ENCODE results near the gene CSTF1. TPM values are rescaled to one million over a fixed set of nuclear protein-coding genes. Genes with fewer than 3 reads are reported as not detected.

CSTF1 gene
- total and polyA plus RNA-seq, 2 of the 8 experiments (the other 6 are each of a cell fraction or from before 2014, with no cell fraction given), result 59.4 to 83.5 TPM

- no peak overlapping the region for H2BK20ac ChIP-seq (ENCODE audit: low read length)
- POLR2A ChIA-PET (ENCODE audit: partially characterized antibody), result no interaction called here
- no peak overlapping the region for H4K8ac ChIP-seq (ENCODE audit: extremely low read depth, insufficient read depth, low read length)
- no peak overlapping the region for H3K18ac ChIP-seq (ENCODE audit: extremely low read depth, low read length)
- H4K5ac ChIP-seq (ENCODE audit: insufficient read length, low read depth, low read length), result no peak overlapping the region
- H3K14ac ChIP-seq (ENCODE audit: insufficient read length), result no peak overlapping the region
- CTCF ChIA-PET (ENCODE audit: partially characterized antibody), result interaction anchor here (0.6 to 1.5 kb wide), 4 partner anchors 15 to 551 kb away, joined by 3 to 8 read pairs (median 4); no protein-coding TSS in a partner anchor
- H3K23ac ChIP-seq (ENCODE audit: insufficient read length), result no peak overlapping the region
- no peaks in the 10 kb centered on the region for H3K79me1 ChIP-seq (ENCODE audit: low read depth, low read length)
- peak overlapping the region; percentile 53 for H3K4ac ChIP-seq (replicated peaks; ENCODE audit: insufficient read length, low read depth, low read length)
- H4K20me1 ChIP-seq (replicated peaks in 1 of 2; ENCODE audit: control insufficient read depth in 1 of 2, insufficient read depth in 2 of 2, low read length in 2 of 2), result peaks cover 0 to 2% of the 10 kb centered on the region in 2 experiments
- H2BK5ac ChIP-seq (ENCODE audit: low read depth, low read length), result no peak overlapping the region
- no peaks in the 10 kb centered on the region for H3K36me3 ChIP-seq (ENCODE audit: control insufficient read depth in 2 of 4, insufficient read depth in 4 of 4, low read length in 3 of 4)
- H2AK5ac ChIP-seq (ENCODE audit: low read depth, low read length), result no peak overlapping the region
- H3K79me2 ChIP-seq (ENCODE audit: control insufficient read depth in 1 of 2, insufficient read depth in 2 of 2, low read length in 2 of 2), result no peaks in the 10 kb centered on the region
- no peak for DNase-seq (ENCODE audit: low read depth in 1 of 2, low spot score in 2 of 2)
- H3K27me3 ChIP-seq (replicated peaks in 1 of 4; ENCODE audit: control insufficient read depth in 3 of 4, extremely low read depth in 1 of 4, insufficient read depth in 3 of 4, low read length in 3 of 4), result no peaks in the 10 kb centered on the region; a peak in 1 of 7 replicates
- H4K91ac ChIP-seq (replicated peaks; ENCODE audit: insufficient read length, low read length), result no peak overlapping the region
- H3K4me2 ChIP-seq (ENCODE audit: insufficient read depth in 1 of 2, low read depth in 2 of 2, low read length in 2 of 2), result no peak overlapping the region; a peak in 1 of 4 replicates
- H3K27ac ChIP-seq (ENCODE audit: low read depth, low read length), result no peak overlapping the region
- H3K23me2 ChIP-seq (ENCODE audit: low read depth, low read length), result no peaks in the 10 kb centered on the region
- H3K4me3 ChIP-seq (ENCODE audit: extremely low read depth in 1 of 4, insufficient read depth in 2 of 4, low read depth in 3 of 4, low read length in 4 of 4), result no peak overlapping the region
- H2BK120ac ChIP-seq (replicated peaks; ENCODE audit: low read depth, low read length), result no peak overlapping the region
- FAIRE-seq, result no peak
- H3K9me3 ChIP-seq (ENCODE audit: insufficient read depth in 2 of 2, low read depth in 1 of 2, low read length in 1 of 2), result no peaks in the 10 kb centered on the region
- no peak overlapping the region for H2BK15ac ChIP-seq (ENCODE audit: low read length)
- H2AFZ ChIP-seq (ENCODE audit: low read length), result no peak overlapping the region
- no peak overlapping the region for H3K9ac ChIP-seq (replicated peaks in 1 of 4; ENCODE audit: extremely low read depth in 1 of 4, low read depth in 3 of 4, low read length in 3 of 4)
- no peak overlapping the region for H3K56ac ChIP-seq (replicated peaks; ENCODE audit: insufficient read length, low read depth, low read length)
- no peak overlapping the region for H2BK12ac ChIP-seq (ENCODE audit: low read depth, low read length)
- peaks cover 0 to 5% (median 4%) of the 10 kb centered on the region in 4 experiments; a peak in 5 of 7 replicates for H3K4me1 ChIP-seq (replicated peaks in 1 of 4; ENCODE audit: control insufficient read depth in 3 of 4, insufficient read depth in 4 of 4, low read length in 3 of 4)
- TF ChIP-seq JUN (IDR thresholded peaks at IDR 0.05; ENCODE audit: low read depth, low read length) (no peak), FOSL1 (IDR thresholded peaks at IDR 0.05; ENCODE audit: insufficient read depth, low read depth, low read length) (no peak), YY1 (IDR thresholded peaks at IDR 0.05; ENCODE audit: low read depth, low read length) (no peak), RFX5 (IDR thresholded peaks at IDR 0.05; ENCODE audit: borderline replicate concordance, low read depth, low read length) (no peak), KDM4A (IDR thresholded peaks at IDR 0.05; ENCODE audit: low read depth, low read length, severe bottlenecking) (no peak), SP4 (IDR thresholded peaks at IDR 0.05; ENCODE audit: low read length) (no peak), SIX5 (IDR thresholded peaks at IDR 0.05; ENCODE audit: low read depth, low read length) (no peak), TAF7 (optimal IDR thresholded peaks at IDR 0.05; ENCODE audit: borderline replicate concordance, low read depth, low read length) (no peak), MAX (IDR thresholded peaks at IDR 0.05) (no peak), EZH2 (IDR thresholded peaks at IDR 0.05; ENCODE audit: low read depth, low read length, severe bottlenecking) (no peak), POU5F1 (IDR thresholded peaks at IDR 0.05; ENCODE audit: low read depth, low read length) (no peak), NANOG (IDR thresholded peaks at IDR 0.05; ENCODE audit: insufficient read depth, low read depth, low read length, poor library complexity, severe bottlenecking) (no peak), JUND (IDR thresholded peaks at IDR 0.05; ENCODE audit: low read length) (no peak), RXRA (IDR thresholded peaks at IDR 0.05; ENCODE audit: insufficient read depth, low read depth, low read length) (no peak), TEAD4 (IDR thresholded peaks at IDR 0.05; ENCODE audit: low read depth, low read length) (no peak)
These were observed 54.8 kb downstream of the CSTF1 start for GRCh38 chr20:56447227-56447626.
